ENCODE results near the gene SLC22A7.

DNA sequence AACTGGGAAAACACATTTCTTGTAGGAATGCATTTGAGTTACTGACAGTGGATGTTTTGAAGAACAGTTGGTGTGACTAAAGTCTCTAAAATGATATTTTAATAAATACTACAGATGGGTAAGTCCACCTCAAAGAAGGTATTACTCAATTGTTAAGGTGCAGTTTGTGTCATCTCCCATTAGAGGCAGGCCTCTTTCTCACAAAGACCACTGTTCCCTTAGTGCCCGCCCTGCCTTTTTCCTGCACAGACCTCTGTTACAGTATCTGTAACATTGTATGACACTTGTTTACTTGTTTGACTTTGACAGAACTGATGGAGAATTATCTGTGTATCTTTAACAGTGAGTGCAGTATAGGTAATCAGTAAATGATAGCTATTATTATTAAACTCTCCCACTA lies 15.8 kb downstream of the SLC22A7 start:
- TF ChIP-seq YY1 (IDR thresholded peaks at IDR 0.05) (no peak), NR2F2 (IDR thresholded peaks at IDR 0.05) (no peak), TAF1 (conservative IDR thresholded peaks at IDR 0.05) (no peak), RAD21 (IDR thresholded peaks at IDR 0.05) (no peak), RXRA (IDR thresholded peaks at IDR 0.05) (no peak), JUND (IDR thresholded peaks at IDR 0.05) (no peak)
- TF ChIP-seq, protein P1, sequence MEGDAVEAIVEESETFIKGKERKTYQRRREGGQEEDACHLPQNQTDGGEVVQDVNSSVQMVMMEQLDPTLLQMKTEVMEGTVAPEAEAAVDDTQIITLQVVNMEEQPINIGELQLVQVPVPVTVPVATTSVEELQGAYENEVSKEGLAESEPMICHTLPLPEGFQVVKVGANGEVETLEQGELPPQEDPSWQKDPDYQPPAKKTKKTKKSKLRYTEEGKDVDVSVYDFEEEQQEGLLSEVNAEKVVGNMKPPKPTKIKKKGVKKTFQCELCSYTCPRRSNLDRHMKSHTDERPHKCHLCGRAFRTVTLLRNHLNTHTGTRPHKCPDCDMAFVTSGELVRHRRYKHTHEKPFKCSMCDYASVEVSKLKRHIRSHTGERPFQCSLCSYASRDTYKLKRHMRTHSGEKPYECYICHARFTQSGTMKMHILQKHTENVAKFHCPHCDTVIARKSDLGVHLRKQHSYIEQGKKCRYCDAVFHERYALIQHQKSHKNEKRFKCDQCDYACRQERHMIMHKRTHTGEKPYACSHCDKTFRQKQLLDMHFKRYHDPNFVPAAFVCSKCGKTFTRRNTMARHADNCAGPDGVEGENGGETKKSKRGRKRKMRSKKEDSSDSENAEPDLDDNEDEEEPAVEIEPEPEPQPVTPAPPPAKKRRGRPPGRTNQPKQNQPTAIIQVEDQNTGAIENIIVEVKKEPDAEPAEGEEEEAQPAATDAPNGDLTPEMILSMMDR (IDR thresholded peaks at IDR 0.05; ENCODE audit: low read depth, low read length, missing input control), result no peak
- TF ChIP-seq, protein P2, sequence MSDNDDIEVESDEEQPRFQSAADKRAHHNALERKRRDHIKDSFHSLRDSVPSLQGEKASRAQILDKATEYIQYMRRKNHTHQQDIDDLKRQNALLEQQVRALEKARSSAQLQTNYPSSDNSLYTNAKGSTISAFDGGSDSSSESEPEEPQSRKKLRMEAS (IDR thresholded peaks at IDR 0.05), result no peak
- TF ChIP-seq, protein P3, sequence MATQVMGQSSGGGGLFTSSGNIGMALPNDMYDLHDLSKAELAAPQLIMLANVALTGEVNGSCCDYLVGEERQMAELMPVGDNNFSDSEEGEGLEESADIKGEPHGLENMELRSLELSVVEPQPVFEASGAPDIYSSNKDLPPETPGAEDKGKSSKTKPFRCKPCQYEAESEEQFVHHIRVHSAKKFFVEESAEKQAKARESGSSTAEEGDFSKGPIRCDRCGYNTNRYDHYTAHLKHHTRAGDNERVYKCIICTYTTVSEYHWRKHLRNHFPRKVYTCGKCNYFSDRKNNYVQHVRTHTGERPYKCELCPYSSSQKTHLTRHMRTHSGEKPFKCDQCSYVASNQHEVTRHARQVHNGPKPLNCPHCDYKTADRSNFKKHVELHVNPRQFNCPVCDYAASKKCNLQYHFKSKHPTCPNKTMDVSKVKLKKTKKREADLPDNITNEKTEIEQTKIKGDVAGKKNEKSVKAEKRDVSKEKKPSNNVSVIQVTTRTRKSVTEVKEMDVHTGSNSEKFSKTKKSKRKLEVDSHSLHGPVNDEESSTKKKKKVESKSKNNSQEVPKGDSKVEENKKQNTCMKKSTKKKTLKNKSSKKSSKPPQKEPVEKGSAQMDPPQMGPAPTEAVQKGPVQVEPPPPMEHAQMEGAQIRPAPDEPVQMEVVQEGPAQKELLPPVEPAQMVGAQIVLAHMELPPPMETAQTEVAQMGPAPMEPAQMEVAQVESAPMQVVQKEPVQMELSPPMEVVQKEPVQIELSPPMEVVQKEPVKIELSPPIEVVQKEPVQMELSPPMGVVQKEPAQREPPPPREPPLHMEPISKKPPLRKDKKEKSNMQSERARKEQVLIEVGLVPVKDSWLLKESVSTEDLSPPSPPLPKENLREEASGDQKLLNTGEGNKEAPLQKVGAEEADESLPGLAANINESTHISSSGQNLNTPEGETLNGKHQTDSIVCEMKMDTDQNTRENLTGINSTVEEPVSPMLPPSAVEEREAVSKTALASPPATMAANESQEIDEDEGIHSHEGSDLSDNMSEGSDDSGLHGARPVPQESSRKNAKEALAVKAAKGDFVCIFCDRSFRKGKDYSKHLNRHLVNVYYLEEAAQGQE (IDR thresholded peaks at IDR 0.05), result no peak
- TF ChIP-seq, protein P4, sequence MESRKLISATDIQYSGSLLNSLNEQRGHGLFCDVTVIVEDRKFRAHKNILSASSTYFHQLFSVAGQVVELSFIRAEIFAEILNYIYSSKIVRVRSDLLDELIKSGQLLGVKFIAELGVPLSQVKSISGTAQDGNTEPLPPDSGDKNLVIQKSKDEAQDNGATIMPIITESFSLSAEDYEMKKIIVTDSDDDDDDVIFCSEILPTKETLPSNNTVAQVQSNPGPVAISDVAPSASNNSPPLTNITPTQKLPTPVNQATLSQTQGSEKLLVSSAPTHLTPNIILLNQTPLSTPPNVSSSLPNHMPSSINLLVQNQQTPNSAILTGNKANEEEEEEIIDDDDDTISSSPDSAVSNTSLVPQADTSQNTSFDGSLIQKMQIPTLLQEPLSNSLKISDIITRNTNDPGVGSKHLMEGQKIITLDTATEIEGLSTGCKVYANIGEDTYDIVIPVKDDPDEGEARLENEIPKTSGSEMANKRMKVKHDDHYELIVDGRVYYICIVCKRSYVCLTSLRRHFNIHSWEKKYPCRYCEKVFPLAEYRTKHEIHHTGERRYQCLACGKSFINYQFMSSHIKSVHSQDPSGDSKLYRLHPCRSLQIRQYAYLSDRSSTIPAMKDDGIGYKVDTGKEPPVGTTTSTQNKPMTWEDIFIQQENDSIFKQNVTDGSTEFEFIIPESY (IDR thresholded peaks at IDR 0.05), result no peak

All from liver (tissue), 3 donors.